ENCODE data around the gene HEPACAM2. TPM values are rescaled to one million over a fixed set of nuclear protein-coding genes. Genes with fewer than 3 reads are reported as not detected.

Gene HEPACAM2
- total RNA-seq, 1 experiment from 2014 or later: not detected

DNA sequence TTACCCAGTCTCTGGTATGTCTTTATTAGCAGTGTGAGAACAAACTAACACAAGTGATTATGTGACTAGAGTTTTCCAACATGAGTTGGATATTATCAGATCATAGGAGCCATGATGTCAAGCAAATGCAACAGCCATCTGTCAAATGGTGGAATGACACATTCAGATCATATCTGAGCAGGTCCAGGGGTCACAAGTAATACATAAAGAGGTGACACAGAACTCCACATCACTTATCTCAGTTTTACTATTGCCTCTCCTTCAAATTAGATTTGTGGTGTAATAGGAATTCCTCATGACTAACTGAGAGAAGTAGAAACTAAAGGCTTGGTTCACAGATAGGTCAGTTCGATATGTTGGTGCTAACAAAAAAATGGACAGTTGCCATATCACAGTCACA, 65.9 kb downstream of the HEPACAM2 start:
- TF ChIP-seq CREB1 (CRISPR knock-in tag; IDR thresholded peaks at IDR 0.05) (no peak), JUN (CRISPR knock-in tag; IDR thresholded peaks at IDR 0.05) (no peak), GABPB1 (CRISPR knock-in tag; IDR thresholded peaks at IDR 0.05) (no peak), ZNF423 (CRISPR knock-in tag; IDR thresholded peaks at IDR 0.05) (no peak)
- TF ChIP-seq, protein P1, sequence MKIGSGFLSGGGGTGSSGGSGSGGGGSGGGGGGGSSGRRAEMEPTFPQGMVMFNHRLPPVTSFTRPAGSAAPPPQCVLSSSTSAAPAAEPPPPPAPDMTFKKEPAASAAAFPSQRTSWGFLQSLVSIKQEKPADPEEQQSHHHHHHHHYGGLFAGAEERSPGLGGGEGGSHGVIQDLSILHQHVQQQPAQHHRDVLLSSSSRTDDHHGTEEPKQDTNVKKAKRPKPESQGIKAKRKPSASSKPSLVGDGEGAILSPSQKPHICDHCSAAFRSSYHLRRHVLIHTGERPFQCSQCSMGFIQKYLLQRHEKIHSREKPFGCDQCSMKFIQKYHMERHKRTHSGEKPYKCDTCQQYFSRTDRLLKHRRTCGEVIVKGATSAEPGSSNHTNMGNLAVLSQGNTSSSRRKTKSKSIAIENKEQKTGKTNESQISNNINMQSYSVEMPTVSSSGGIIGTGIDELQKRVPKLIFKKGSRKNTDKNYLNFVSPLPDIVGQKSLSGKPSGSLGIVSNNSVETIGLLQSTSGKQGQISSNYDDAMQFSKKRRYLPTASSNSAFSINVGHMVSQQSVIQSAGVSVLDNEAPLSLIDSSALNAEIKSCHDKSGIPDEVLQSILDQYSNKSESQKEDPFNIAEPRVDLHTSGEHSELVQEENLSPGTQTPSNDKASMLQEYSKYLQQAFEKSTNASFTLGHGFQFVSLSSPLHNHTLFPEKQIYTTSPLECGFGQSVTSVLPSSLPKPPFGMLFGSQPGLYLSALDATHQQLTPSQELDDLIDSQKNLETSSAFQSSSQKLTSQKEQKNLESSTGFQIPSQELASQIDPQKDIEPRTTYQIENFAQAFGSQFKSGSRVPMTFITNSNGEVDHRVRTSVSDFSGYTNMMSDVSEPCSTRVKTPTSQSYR (CRISPR knock-in tag; IDR thresholded peaks at IDR 0.05): no peak
- TF ChIP-seq, protein P2, sequence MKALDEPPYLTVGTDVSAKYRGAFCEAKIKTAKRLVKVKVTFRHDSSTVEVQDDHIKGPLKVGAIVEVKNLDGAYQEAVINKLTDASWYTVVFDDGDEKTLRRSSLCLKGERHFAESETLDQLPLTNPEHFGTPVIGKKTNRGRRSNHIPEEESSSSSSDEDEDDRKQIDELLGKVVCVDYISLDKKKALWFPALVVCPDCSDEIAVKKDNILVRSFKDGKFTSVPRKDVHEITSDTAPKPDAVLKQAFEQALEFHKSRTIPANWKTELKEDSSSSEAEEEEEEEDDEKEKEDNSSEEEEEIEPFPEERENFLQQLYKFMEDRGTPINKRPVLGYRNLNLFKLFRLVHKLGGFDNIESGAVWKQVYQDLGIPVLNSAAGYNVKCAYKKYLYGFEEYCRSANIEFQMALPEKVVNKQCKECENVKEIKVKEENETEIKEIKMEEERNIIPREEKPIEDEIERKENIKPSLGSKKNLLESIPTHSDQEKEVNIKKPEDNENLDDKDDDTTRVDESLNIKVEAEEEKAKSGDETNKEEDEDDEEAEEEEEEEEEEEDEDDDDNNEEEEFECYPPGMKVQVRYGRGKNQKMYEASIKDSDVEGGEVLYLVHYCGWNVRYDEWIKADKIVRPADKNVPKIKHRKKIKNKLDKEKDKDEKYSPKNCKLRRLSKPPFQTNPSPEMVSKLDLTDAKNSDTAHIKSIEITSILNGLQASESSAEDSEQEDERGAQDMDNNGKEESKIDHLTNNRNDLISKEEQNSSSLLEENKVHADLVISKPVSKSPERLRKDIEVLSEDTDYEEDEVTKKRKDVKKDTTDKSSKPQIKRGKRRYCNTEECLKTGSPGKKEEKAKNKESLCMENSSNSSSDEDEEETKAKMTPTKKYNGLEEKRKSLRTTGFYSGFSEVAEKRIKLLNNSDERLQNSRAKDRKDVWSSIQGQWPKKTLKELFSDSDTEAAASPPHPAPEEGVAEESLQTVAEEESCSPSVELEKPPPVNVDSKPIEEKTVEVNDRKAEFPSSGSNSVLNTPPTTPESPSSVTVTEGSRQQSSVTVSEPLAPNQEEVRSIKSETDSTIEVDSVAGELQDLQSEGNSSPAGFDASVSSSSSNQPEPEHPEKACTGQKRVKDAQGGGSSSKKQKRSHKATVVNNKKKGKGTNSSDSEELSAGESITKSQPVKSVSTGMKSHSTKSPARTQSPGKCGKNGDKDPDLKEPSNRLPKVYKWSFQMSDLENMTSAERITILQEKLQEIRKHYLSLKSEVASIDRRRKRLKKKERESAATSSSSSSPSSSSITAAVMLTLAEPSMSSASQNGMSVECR (CRISPR knock-in tag; IDR thresholded peaks at IDR 0.05; ENCODE audit: borderline replicate concordance): no peak
- Mint-ChIP-seq H3K9me3 (no peaks in the 10 kb centered on the region), H3K36me3 (no peaks in the 10 kb centered on the region), H3K4me3 (no peak overlapping the region), H3K4me1 (no peaks in the 10 kb centered on the region), H3K27me3 (ENCODE audit: low read depth) (no peaks in the 10 kb centered on the region; the same call in none of the 2 replicates), H3K27ac (no peak overlapping the region)
- ChIA-PET CTCF (no interaction called here), POLR2A (no interaction called here)
- ATAC-seq: no peak
- no peak for DNase-seq (ENCODE audit: low spot score)

DNA sequence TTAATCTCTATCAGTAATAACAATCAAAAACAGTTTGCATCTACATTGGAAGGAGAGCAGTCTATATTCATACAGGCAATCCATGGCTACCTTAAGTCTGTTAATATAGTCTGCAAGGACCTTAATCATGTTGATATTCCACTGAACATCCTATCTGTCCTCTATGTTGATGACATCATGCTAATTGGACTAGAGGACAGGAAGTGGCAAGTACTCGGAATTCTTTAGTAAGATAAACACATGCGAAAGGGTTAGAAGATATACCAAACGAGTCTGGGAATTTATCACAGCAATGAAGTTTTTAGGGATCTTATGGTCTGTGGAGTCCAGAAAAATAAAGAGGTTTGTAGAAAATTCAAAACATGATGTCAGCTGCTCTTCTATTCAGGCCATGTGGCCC, 66.8 kb downstream of the HEPACAM2 start:
- no peak overlapping the region for H3K27ac Mint-ChIP-seq
- no peaks in the 10 kb centered on the region for H3K9me3 Mint-ChIP-seq
- H3K4me3 Mint-ChIP-seq: no peak overlapping the region
- POLR2A ChIA-PET: no interaction called here
- H3K36me3 Mint-ChIP-seq: no peaks in the 10 kb centered on the region
- DNase-seq (ENCODE audit: low spot score) (no peak), ATAC-seq (no peak)
- CTCF ChIA-PET: no interaction called here
- H3K27me3 Mint-ChIP-seq (ENCODE audit: low read depth): no peaks in the 10 kb centered on the region; the same call in none of the 2 replicates
- H3K4me1 Mint-ChIP-seq: no peaks in the 10 kb centered on the region
- no peak for TF ChIP-seq FOXJ3 (CRISPR knock-in tag; IDR thresholded peaks at IDR 0.05; ENCODE audit: borderline replicate concordance)
- no peak for TF ChIP-seq NFE2L1 (CRISPR knock-in tag; IDR thresholded peaks at IDR 0.05)
- TF ChIP-seq, protein P3, sequence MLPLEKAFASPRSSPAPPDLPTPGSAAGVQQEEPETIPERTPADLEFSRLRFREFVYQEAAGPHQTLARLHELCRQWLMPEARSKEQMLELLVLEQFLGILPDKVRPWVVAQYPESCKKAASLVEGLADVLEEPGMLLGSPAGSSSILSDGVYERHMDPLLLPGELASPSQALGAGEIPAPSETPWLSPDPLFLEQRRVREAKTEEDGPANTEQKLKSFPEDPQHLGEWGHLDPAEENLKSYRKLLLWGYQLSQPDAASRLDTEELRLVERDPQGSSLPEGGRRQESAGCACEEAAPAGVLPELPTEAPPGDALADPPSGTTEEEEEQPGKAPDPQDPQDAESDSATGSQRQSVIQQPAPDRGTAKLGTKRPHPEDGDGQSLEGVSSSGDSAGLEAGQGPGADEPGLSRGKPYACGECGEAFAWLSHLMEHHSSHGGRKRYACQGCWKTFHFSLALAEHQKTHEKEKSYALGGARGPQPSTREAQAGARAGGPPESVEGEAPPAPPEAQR (CRISPR knock-in tag; IDR thresholded peaks at IDR 0.05): no peak
- TF ChIP-seq ZNF416 (CRISPR knock-in tag; IDR thresholded peaks at IDR 0.05): no peak
- TF ChIP-seq, protein P2 (CRISPR knock-in tag; IDR thresholded peaks at IDR 0.05; ENCODE audit: borderline replicate concordance): no peak
- TF ChIP-seq NFATC4 (CRISPR knock-in tag; IDR thresholded peaks at IDR 0.05): no peak
- TF ChIP-seq, protein P4, sequence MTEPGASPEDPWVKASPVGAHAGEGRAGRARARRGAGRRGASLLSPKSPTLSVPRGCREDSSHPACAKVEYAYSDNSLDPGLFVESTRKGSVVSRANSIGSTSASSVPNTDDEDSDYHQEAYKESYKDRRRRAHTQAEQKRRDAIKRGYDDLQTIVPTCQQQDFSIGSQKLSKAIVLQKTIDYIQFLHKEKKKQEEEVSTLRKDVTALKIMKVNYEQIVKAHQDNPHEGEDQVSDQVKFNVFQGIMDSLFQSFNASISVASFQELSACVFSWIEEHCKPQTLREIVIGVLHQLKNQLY (CRISPR knock-in tag; IDR thresholded peaks at IDR 0.05): no peak
- TF ChIP-seq TEAD4 (CRISPR knock-in tag; IDR thresholded peaks at IDR 0.05): no peak
- TF ChIP-seq, protein P5, sequence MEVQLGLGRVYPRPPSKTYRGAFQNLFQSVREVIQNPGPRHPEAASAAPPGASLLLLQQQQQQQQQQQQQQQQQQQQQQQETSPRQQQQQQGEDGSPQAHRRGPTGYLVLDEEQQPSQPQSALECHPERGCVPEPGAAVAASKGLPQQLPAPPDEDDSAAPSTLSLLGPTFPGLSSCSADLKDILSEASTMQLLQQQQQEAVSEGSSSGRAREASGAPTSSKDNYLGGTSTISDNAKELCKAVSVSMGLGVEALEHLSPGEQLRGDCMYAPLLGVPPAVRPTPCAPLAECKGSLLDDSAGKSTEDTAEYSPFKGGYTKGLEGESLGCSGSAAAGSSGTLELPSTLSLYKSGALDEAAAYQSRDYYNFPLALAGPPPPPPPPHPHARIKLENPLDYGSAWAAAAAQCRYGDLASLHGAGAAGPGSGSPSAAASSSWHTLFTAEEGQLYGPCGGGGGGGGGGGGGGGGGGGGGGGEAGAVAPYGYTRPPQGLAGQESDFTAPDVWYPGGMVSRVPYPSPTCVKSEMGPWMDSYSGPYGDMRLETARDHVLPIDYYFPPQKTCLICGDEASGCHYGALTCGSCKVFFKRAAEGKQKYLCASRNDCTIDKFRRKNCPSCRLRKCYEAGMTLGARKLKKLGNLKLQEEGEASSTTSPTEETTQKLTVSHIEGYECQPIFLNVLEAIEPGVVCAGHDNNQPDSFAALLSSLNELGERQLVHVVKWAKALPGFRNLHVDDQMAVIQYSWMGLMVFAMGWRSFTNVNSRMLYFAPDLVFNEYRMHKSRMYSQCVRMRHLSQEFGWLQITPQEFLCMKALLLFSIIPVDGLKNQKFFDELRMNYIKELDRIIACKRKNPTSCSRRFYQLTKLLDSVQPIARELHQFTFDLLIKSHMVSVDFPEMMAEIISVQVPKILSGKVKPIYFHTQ (CRISPR knock-in tag; IDR thresholded peaks at IDR 0.05): no peak
- no peak for TF ChIP-seq ZNF219 (CRISPR knock-in tag; IDR thresholded peaks at IDR 0.05; ENCODE audit: borderline replicate concordance)
- TF ChIP-seq, protein P6, sequence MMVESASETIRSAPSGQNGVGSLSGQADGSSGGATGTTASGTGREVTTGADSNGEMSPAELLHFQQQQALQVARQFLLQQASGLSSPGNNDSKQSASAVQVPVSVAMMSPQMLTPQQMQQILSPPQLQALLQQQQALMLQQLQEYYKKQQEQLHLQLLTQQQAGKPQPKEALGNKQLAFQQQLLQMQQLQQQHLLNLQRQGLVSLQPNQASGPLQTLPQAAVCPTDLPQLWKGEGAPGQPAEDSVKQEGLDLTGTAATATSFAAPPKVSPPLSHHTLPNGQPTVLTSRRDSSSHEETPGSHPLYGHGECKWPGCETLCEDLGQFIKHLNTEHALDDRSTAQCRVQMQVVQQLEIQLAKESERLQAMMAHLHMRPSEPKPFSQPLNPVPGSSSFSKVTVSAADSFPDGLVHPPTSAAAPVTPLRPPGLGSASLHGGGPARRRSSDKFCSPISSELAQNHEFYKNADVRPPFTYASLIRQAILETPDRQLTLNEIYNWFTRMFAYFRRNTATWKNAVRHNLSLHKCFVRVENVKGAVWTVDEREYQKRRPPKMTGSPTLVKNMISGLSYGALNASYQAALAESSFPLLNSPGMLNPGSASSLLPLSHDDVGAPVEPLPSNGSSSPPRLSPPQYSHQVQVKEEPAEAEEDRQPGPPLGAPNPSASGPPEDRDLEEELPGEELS (CRISPR knock-in tag; IDR thresholded peaks at IDR 0.05): no peak

All from WTC11 (cell line).